Esophagus muscularis mucosa (tissue), 3 donors: Measurements from ENCODE around the gene ZNF195.
"Not testable (repeated sequence)": the region's sequence is repeated elsewhere in the genome, so short reads cannot be mapped to it uniquely, and the experiment has no call there.

Experiments
- CTCF ChIP-seq, 3 experiments: fragments of 200-600 bp in 2 of 3; fragments of 450-650 bp in 1 of 3; sonication (generic) in 2 of 3; IDR thresholded peaks; one replicate each; pipeline ENCODE4 v1.5.1; 2017 to 2019; ENCODE audit warnings: antibody characterized with exemption in 3 of 3, mild to moderate bottlenecking in 2 of 3, moderate library complexity in 1 of 3
- POLR2A ChIP-seq: fragments of 450-650 bp; IDR thresholded peaks from one replicate; pipeline ENCODE4 v1.6.1; 2017; ENCODE audit warnings: antibody characterized with exemption, moderate library complexity, mild to moderate bottlenecking, low read depth

DNA sequence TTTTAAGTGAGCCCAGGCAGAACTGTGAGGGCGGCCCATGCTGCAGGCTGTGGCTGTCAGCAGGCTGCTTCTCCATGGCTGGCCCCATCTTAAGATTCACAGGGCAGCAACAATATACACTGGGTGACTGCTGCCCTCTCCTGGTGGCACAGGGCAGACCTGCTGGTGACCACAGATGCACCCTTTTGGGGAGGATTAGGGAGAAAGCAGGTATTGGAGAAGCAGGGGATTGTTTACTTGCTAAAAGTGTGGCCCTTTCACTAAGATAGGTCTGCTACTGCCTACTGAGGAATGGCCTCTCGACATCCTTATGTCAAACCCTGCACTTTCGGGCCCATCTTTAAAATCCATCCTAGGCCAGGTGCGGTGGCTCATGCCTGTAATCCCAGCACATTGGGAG lies 38.1 kb upstream of the ZNF195 start:
- TF ChIP-seq CTCF (IDR thresholded peaks at IDR 0.05): peak; percentile 34 to 54 (median 49)
- not testable (repeated sequence) for TF ChIP-seq POLR2A
